Adrenal gland (tissue), 19 donors: ENCODE data around the gene SDC3. TPM values are rescaled to one million over a fixed set of nuclear protein-coding genes. Genes with fewer than 3 reads are reported as not detected.
A peak's percentile ranks its signal among the peaks of the same experiment; 100 is the strongest.

Experiments used
- DNase-seq, 7 donors: peaks; one replicate each; pipeline ENCODE4 v3.0.0-alpha.2; 2019 to 2020
- H3K27ac ChIP-seq, 5 donors: fragments of 200-600 bp; sonication (generic) in 4 of 5; 1 replicate in 3 of 5; 2 replicates in 2 of 5; pipeline versions ENCODE4 v1.5.1 to v1.8.0; 2016 to 2020; ENCODE audit warnings: mild to moderate bottlenecking in 1 of 5
- H3K27me3 ChIP-seq: fragments of 200-600 bp; 2 replicates; pipeline ENCODE4 v1.8.0; 2021
- H3K36me3 ChIP-seq, 2 donors: fragments of 200-600 bp; replicated peaks in 1 of 2; 1 replicate in 1 of 2; 2 replicates in 1 of 2; pipeline versions ENCODE4 v1.5.1 to v1.8.0; 2018 to 2022
- H3K4me1 ChIP-seq, 2 donors: fragments of 200-600 bp; replicated peaks in 1 of 2; 1 replicate in 1 of 2; 2 replicates in 1 of 2; pipeline versions ENCODE4 v1.5.1 to v1.8.0; 2018 to 2021
- H3K4me3 ChIP-seq, 4 donors: fragments of 200-600 bp; sonication (generic) in 3 of 4; one replicate each; pipeline ENCODE4 v1.5.1; 2016 to 2018
- H3K9me3 ChIP-seq, 3 donors: fragments of 200-600 bp; sonication (generic) in 1 of 3; replicated peaks in 1 of 3; 1 replicate in 2 of 3; 2 replicates in 1 of 3; pipeline versions ENCODE4 v1.5.1 to v1.8.0; 2016 to 2021
- POLR2A ChIP-seq, 2 donors: fragments of 450-650 bp; IDR thresholded peaks; one replicate each; pipeline ENCODE4 v1.6.1; 2017; ENCODE audit warnings: antibody characterized with exemption in 2 of 2, mild to moderate bottlenecking in 2 of 2, moderate library complexity in 1 of 2
- WGBS, 4 donors: extraction: QIAGEN DNeasy Blood & Tissue Kit in 2 of 4; methylation state at CpG; one replicate each; pipeline versions ENCODE4 v1.1.5 to v1.1.7; 2013 to 2017; 5-methylcytosine and 5-hydroxymethylcytosine counted together
- intact Hi-C, 2 donors: fragments of 100-400 bp; cut with DNase I; formaldehyde crosslinking; loops; one replicate each; pipeline versions ENCODE4 v1.14.1 to v1.15.0; 2022 to 2023
- long read RNA-seq, 10 donors: library from polyadenylated mRNA in 3 of 10; unstranded in 2 of 10; stranded (forward) in 1 of 10; transcript quantifications; one replicate each; pipeline ENCODE4 v2.0.0 and lab custom pipeline, GENCODE V29; 2021 to 2026
- polyA plus RNA-seq, 3 donors: library from polyadenylated mRNA; stranded (reverse); fragments of 200-250 nt in 2 of 3; fragments of 350-450 nt in 1 of 3; fragmentation: Illumina TruSeq in 1 of 3; extraction: RNeasy Lipid Tissue Mini Kit (QIAGEN cat#74804) in 1 of 3; gene quantifications; one replicate each; pipeline ENCODE4 v1.2.3, GENCODE V29; 2013 to 2014
- total RNA-seq, 9 donors: library from RNA; depleted of rRNA in 4 of 9; stranded (reverse); fragments of >200 nt in 4 of 9; fragments of 120-200 nt in 1 of 9; fragmentation: NEBNext Ultra II Directional in 1 of 9; extraction: Animal tissue kit (Norgen Biotek cat#: 25700) in 1 of 9; gene quantifications; one replicate each; pipeline versions ENCODE4 v1.1.0 to v1.2.4, GENCODE V29; 2013 to 2023
- TF ChIP-seq, protein P1 (sequence below), 6 experiments: fragments of 450-650 bp in 4 of 6; fragments of 200-600 bp in 2 of 6; sonication (generic) in 1 of 6; IDR thresholded peaks; 1 replicate in 5 of 6; 2 replicates in 1 of 6; pipeline versions ENCODE4 v1.5.1 to v1.8.0; 2016 to 2021; ENCODE audit warnings: antibody characterized with exemption in 6 of 6, mild to moderate bottlenecking in 2 of 6, moderate library complexity in 1 of 6
- donor health status: healthy with polysubstance abuse.
- donor health status: Bipolar disorder and iron deficiency.
- donor health status: DM: yes; HTN: yes; CAD: no.
- donor health status: DM: no; HTN: no; CAD: no.
- donor health status: DM: no; HTN: no; CAD: no.
- donor health status: DM: yes; HTN: yes; CAD: no.

The SDC3 gene, protein sequence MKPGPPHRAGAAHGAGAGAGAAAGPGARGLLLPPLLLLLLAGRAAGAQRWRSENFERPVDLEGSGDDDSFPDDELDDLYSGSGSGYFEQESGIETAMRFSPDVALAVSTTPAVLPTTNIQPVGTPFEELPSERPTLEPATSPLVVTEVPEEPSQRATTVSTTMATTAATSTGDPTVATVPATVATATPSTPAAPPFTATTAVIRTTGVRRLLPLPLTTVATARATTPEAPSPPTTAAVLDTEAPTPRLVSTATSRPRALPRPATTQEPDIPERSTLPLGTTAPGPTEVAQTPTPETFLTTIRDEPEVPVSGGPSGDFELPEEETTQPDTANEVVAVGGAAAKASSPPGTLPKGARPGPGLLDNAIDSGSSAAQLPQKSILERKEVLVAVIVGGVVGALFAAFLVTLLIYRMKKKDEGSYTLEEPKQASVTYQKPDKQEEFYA
- total RNA-seq (100 to 1,000 TPM in 8 of 9 donors, 10 to 100 TPM in 1; 40.1 to 536 (median 200) TPM), polyA plus RNA-seq (100 to 1,000 TPM in 2 of 3 donors, 10 to 100 TPM in 1; 85.5 to 190 (median 101) TPM)
- long read RNA-seq, donor 1, full-length matches to known transcripts: 29 of 47 reads
- long read RNA-seq, donor 1, partial matches to known transcripts: 18 of 47 reads
- long read RNA-seq, donor 1, other reads (novel, unspliced or antisense): 0 of 47 reads
- long read RNA-seq, donor 2, full-length matches to known transcripts: 26 of 120 reads
- long read RNA-seq, donor 2, partial matches to known transcripts: 94 of 120 reads
- long read RNA-seq, donor 2, other reads (novel, unspliced or antisense): 0 of 120 reads
- long read RNA-seq, donor 3, full-length matches to known transcripts: 18 of 45 reads
- long read RNA-seq, donor 3, partial matches to known transcripts: 27 of 45 reads
- long read RNA-seq, donor 3, other reads (novel, unspliced or antisense): 0 of 45 reads
- long read RNA-seq, donor 4, full-length matches to known transcripts: 1 of 43 reads
- long read RNA-seq, donor 4, partial matches to known transcripts: 1 of 43 reads
- long read RNA-seq, donor 4, other reads (novel, unspliced or antisense): 41 of 43 reads
- long read RNA-seq, donor 5, full-length matches to known transcripts: 40 of 174 reads
- long read RNA-seq, donor 5, partial matches to known transcripts: 2 of 174 reads
- long read RNA-seq, donor 5, other reads (novel, unspliced or antisense): 132 of 174 reads
- long read RNA-seq, donor 6, partial matches to known transcripts: 0 of 35 reads
- long read RNA-seq, donor 6, other reads (novel, unspliced or antisense): 35 of 35 reads
- long read RNA-seq, donor 7, full-length matches to known transcripts: 9 of 84 reads
- long read RNA-seq, donor 7, partial matches to known transcripts: 75 of 84 reads
- long read RNA-seq, donor 7, other reads (novel, unspliced or antisense): 0 of 84 reads
- long read RNA-seq, donor 8, full-length matches to known transcripts: 30 of 41 reads
- long read RNA-seq, donor 8, partial matches to known transcripts: 11 of 41 reads
- long read RNA-seq, donor 8, other reads (novel, unspliced or antisense): 0 of 41 reads
- long read RNA-seq, donor 9, full-length matches to known transcripts: 15 of 24 reads
- long read RNA-seq, donor 9, partial matches to known transcripts: 9 of 24 reads
- long read RNA-seq, donor 9, other reads (novel, unspliced or antisense): 0 of 24 reads
- long read RNA-seq, donor 10, full-length matches to known transcripts: 25 of 30 reads
- long read RNA-seq, donor 10, partial matches to known transcripts: 5 of 30 reads
- long read RNA-seq, donor 10, other reads (novel, unspliced or antisense): 0 of 30 reads

DNA sequence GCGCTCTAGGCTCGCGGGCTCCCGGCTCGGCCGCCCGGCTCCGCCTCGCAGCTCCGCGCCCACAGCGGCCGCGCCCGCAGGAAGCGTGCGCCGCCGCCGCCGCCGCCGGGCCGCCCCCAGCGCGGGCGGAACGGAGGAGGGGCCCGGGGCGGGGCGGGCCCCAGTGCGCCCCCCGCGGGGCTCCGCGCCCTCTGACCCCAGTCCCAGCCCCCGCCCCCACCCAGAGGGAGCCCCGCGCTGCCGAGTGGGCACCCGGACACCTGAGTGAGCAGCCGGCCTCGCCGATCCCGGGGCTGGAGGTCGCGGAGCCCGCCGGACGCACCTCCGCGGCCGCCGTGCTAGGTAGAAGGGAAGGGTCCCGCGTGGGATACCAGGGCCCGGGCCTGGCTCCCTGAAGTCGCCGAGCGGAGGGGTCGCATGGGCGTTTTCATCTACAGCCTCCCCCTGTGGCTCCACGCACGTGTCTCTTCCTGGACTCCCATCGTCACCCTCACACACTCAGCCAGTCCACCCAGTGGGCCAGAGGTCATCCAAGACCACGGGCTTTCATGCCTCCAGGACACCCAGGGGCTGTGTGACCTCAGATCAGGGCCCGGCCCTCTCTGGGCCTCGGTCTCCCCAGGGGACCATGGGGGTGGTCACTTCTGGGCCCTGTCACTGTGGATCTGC lies at the start of gene SDC3:
SDC3 (minus strand) TSS at position 63 of the 669 bp plus-strand sequence. CDS start 172 bp downstream, outside the sequence.
- peak within 1 kb of the TSS; percentile 35 to 92 (median 64) for H3K4me3 ChIP-seq
- H3K36me3 ChIP-seq: no peaks in the 10 kb centered on the region
- DNase-seq: peak in 5 of 7 donors; percentile 29 to 52 (median 47)
- H3K9me3 ChIP-seq: no peaks in the 10 kb centered on the region
- peaks cover 42 to 45% of the 10 kb centered on the region in 2 donors for H3K4me1 ChIP-seq
- intact Hi-C loops: no loop called here
- TF ChIP-seq, protein P1, sequence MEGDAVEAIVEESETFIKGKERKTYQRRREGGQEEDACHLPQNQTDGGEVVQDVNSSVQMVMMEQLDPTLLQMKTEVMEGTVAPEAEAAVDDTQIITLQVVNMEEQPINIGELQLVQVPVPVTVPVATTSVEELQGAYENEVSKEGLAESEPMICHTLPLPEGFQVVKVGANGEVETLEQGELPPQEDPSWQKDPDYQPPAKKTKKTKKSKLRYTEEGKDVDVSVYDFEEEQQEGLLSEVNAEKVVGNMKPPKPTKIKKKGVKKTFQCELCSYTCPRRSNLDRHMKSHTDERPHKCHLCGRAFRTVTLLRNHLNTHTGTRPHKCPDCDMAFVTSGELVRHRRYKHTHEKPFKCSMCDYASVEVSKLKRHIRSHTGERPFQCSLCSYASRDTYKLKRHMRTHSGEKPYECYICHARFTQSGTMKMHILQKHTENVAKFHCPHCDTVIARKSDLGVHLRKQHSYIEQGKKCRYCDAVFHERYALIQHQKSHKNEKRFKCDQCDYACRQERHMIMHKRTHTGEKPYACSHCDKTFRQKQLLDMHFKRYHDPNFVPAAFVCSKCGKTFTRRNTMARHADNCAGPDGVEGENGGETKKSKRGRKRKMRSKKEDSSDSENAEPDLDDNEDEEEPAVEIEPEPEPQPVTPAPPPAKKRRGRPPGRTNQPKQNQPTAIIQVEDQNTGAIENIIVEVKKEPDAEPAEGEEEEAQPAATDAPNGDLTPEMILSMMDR (IDR thresholded peaks at IDR 0.05): no peak
- no peak for TF ChIP-seq POLR2A (IDR thresholded peaks at IDR 0.05)
- H3K27ac ChIP-seq: peak within 1 kb of the TSS; percentile 11 to 94 (median 75)
- H3K27me3 ChIP-seq: no peaks in the 10 kb centered on the region
- 2 to 11% (median 4%) methylated on average over 8 to 48 of the region's 68 CpGs for WGBS, 4 donors

DNA sequence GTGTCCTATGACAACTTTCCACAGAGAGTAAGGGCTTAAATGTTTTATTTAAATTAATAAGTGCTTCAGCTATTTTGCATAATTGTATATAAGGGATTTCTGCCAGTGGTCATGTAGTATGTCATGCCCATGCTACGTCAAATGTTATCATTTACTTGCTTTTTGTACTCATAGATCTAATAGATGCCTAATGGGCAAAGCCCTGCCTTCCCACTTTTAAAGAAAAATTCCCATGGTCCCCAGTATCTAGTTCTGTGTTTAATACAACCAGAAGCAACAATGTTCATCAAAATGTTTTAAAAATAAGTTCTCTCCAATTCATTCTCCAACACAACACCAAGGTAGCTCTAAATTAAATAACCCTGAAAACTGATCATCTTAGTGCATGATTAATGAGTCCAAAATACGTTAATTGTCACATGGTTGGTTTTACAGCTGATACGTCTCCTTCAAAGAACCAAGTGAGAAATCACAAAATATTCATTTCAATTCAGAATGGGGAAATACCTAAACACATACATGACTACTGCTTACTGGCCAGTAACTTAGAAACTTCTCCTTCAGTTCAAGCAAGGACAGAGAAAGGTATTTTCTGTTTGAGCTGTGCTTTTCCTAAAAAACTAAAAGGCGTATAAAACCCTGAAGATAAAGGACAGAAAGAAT lies 49.1 kb upstream of the SDC3 start:
- H3K27ac ChIP-seq: peak overlapping the region in 1 of 5 donors; percentile 10
- H3K36me3 ChIP-seq: peaks cover 0 to 48% of the 10 kb centered on the region in 2 donors
- WGBS, 4 donors: 57 to 68% (median 62%) methylated on average over 4 of the region's 4 CpGs

More for the DNA sequence above, 49.1 kb upstream of the SDC3 start:
- no peaks in the 10 kb centered on the region for H3K27me3 ChIP-seq
- H3K9me3 ChIP-seq: no peaks in the 10 kb centered on the region
- no peak for DNase-seq
- no peak overlapping the region for H3K4me3 ChIP-seq
- H3K4me1 ChIP-seq: peaks cover 24 to 25% of the 10 kb centered on the region in 2 donors
- intact Hi-C loops: no loop called here
- TF ChIP-seq, protein P1 (IDR thresholded peaks at IDR 0.05): no peak
- no peak for TF ChIP-seq POLR2A (IDR thresholded peaks at IDR 0.05)
